HEK293 (cell line): ENCODE data around the gene FKBP8.

Source experiments
- BCL11A ChIP-seq: fragments of 450-650 bp; formaldehyde crosslinking; IDR thresholded peaks from 2 replicates; pipeline ENCODE4 v1.5.1; 2016; ENCODE audit warnings: low read depth, missing biosample characterization, missing genetic modification characterization
- EGR2 ChIP-seq: fragments of 450-650 bp; formaldehyde crosslinking; IDR thresholded peaks from 2 replicates; pipeline ENCODE4 v1.5.1; 2016; ENCODE audit warnings: low read depth, missing biosample characterization, missing genetic modification characterization
- MZF1 ChIP-seq: fragments of 450-650 bp; formaldehyde crosslinking; IDR thresholded peaks from 2 replicates; pipeline ENCODE4 v1.5.1; 2017; ENCODE audit warnings: missing biosample characterization, missing genetic modification characterization, borderline replicate concordance
- ZBTB1 ChIP-seq: fragments of 450-650 bp; formaldehyde crosslinking; IDR thresholded peaks from 2 replicates; pipeline ENCODE4 v1.5.1; 2016; ENCODE audit warnings: missing biosample characterization, missing genetic modification characterization
- ZNF112 ChIP-seq: fragments of 450-650 bp; formaldehyde crosslinking; IDR thresholded peaks from 2 replicates; pipeline ENCODE4 v1.5.0; 2017; ENCODE audit warnings: missing biosample characterization, missing genetic modification characterization
- ZNF274 ChIP-seq, 2 experiments: fragments of 200-500 bp in 1 of 2; fragments of 450-650 bp in 1 of 2; sonication (Bioruptor generic) in 1 of 2; formaldehyde crosslinking in 1 of 2; IDR thresholded peaks; 2 replicates each; pipeline versions ENCODE4 v1.5.1 to v1.6.1; 2014 to 2016; ENCODE audit warnings: borderline replicate concordance in 1 of 2, inconsistent platforms in 1 of 2, low read length in 1 of 2, missing biosample characterization in 1 of 2, missing genetic modification characterization in 1 of 2
- ZNF292 ChIP-seq: fragments of 450-650 bp; formaldehyde crosslinking; IDR thresholded peaks from 2 replicates; pipeline ENCODE4 v1.5.1; 2016; ENCODE audit warnings: low read depth, missing biosample characterization, missing genetic modification characterization, borderline replicate concordance
- ZNF391 ChIP-seq: fragments of 450-650 bp; formaldehyde crosslinking; IDR thresholded peaks from 2 replicates; pipeline ENCODE4 v1.5.1; 2016; ENCODE audit warnings: low read depth, missing biosample characterization, missing genetic modification characterization, borderline replicate concordance
- TF ChIP-seq, protein P1 (sequence below): fragments of 450-650 bp; formaldehyde crosslinking; IDR thresholded peaks from 2 replicates; pipeline ENCODE4 v1.5.1; 2016; ENCODE audit warnings: missing biosample characterization, missing genetic modification characterization
- TF ChIP-seq, protein P2 (sequence below): fragments of 450-650 bp; IDR thresholded peaks from 2 replicates; pipeline ENCODE4 v1.5.1; 2018; ENCODE audit warnings: missing biosample characterization, mild to moderate bottlenecking, missing genetic modification characterization
- TF ChIP-seq, protein P3 (sequence below): fragments of 450-650 bp; formaldehyde crosslinking; IDR thresholded peaks from 2 replicates; pipeline ENCODE4 v1.5.1; 2016; ENCODE audit warnings: missing biosample characterization, missing genetic modification characterization
- TF ChIP-seq, protein P4 (sequence below): fragments of 450-650 bp; formaldehyde crosslinking; IDR thresholded peaks from 2 replicates; pipeline ENCODE4 v1.5.1; 2016; ENCODE audit warnings: missing biosample characterization, missing genetic modification characterization

DNA sequence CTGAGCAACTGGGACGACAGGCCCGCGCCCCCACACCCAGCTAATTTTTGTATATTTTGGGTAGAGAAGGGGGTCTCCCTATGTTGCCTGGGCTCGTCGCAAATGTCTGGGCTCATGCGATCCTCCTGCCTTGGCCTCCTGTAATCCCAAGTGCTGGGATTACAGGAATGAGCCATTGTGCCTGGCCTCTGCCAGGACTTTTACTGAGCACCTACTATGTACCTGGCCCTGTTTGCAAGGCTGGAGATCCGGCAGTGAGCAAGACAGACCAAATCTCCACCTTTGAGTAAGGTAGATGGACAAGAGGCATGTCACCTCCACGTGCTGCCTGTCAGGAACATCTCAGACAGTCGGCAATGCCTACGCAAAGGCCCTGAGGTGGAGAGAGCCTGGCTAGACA lies 6.9 kb downstream of the FKBP8 start:
- TF ChIP-seq MZF1 (no peak), ZNF112 (no peak), ZNF391 (no peak), BCL11A (tag by site-specific recombination) (no peak), EGR2 (no peak), ZBTB1 (no peak), ZNF274 (IDR thresholded peaks at IDR 0.05; ENCODE audit: low read length) (no peak), ZNF274 (tag by site-specific recombination; IDR thresholded peaks at IDR 0.05; ENCODE audit: borderline replicate concordance) (no peak), ZNF292 (tag by site-specific recombination) (no peak)
- TF ChIP-seq, protein P1, sequence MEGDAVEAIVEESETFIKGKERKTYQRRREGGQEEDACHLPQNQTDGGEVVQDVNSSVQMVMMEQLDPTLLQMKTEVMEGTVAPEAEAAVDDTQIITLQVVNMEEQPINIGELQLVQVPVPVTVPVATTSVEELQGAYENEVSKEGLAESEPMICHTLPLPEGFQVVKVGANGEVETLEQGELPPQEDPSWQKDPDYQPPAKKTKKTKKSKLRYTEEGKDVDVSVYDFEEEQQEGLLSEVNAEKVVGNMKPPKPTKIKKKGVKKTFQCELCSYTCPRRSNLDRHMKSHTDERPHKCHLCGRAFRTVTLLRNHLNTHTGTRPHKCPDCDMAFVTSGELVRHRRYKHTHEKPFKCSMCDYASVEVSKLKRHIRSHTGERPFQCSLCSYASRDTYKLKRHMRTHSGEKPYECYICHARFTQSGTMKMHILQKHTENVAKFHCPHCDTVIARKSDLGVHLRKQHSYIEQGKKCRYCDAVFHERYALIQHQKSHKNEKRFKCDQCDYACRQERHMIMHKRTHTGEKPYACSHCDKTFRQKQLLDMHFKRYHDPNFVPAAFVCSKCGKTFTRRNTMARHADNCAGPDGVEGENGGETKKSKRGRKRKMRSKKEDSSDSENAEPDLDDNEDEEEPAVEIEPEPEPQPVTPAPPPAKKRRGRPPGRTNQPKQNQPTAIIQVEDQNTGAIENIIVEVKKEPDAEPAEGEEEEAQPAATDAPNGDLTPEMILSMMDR: no peak
- TF ChIP-seq, protein P2, sequence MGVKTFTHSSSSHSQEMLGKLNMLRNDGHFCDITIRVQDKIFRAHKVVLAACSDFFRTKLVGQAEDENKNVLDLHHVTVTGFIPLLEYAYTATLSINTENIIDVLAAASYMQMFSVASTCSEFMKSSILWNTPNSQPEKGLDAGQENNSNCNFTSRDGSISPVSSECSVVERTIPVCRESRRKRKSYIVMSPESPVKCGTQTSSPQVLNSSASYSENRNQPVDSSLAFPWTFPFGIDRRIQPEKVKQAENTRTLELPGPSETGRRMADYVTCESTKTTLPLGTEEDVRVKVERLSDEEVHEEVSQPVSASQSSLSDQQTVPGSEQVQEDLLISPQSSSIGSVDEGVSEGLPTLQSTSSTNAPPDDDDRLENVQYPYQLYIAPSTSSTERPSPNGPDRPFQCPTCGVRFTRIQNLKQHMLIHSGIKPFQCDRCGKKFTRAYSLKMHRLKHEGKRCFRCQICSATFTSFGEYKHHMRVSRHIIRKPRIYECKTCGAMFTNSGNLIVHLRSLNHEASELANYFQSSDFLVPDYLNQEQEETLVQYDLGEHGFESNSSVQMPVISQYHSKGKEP (tag by site-specific recombination): no peak
- TF ChIP-seq, protein P3, sequence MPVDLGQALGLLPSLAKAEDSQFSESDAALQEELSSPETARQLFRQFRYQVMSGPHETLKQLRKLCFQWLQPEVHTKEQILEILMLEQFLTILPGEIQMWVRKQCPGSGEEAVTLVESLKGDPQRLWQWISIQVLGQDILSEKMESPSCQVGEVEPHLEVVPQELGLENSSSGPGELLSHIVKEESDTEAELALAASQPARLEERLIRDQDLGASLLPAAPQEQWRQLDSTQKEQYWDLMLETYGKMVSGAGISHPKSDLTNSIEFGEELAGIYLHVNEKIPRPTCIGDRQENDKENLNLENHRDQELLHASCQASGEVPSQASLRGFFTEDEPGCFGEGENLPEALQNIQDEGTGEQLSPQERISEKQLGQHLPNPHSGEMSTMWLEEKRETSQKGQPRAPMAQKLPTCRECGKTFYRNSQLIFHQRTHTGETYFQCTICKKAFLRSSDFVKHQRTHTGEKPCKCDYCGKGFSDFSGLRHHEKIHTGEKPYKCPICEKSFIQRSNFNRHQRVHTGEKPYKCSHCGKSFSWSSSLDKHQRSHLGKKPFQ (tag by site-specific recombination): no peak
- TF ChIP-seq, protein P4, sequence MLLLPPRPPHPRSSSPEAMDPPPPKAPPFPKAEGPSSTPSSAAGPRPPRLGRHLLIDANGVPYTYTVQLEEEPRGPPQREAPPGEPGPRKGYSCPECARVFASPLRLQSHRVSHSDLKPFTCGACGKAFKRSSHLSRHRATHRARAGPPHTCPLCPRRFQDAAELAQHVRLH (tag by site-specific recombination): no peak
